HG02938 (cell line): ENCODE measurements around the gene ANGPT4.
A peak's percentile ranks its signal among the peaks of the same experiment; 100 is the strongest.

Experiments used
- ATAC-seq: cut with Tn5 transposase; IDR thresholded peaks from one replicate; pipeline ENCODE4 v1.9.1; 2021; ENCODE audit warnings: mild to moderate bottlenecking, moderate library complexity; ENCODE audit not compliant: unreplicated experiment

The ANGPT4 gene

GRCh38 chr20:845941-846893 is 69.9 kb downstream of the ANGPT4 start:
- ATAC-seq: no peak

DNA sequence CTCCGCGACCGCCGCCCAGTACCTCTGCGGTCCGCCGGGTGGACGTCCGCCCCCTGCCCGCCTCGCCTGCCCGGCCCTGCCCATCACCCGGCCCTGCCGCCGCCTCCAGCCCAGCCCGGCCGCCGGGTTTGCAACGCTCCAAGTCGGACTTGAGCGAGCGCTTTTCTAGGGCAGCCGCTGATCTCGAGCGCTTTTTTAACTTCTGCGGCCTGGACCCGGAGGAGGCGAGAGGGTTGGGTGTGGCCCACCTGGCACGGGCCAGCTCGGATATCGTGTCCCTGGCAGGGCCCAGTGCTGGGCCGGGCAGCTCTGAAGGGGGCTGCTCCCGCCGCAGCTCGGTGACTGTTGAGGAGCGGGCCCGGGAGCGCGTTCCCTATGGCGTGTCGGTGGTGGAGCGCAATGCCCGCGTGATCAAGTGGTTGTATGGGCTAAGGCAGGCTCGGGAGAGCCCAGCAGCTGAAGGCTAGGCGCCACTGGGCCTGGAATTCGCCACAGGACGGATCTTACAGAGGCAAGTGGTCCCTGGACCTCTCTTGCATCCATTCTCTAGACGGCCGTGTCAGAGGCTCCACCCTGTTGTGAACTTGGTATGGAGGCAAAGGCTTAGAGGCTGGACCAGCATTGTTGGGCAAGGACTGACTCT is 70.8 kb downstream of the ANGPT4 start:
- ATAC-seq: no peak

- ATAC-seq: peak; percentile 92
Measured at GRCh38 chr20:844473-845225, 71.5 kb downstream of the ANGPT4 start.

DNA sequence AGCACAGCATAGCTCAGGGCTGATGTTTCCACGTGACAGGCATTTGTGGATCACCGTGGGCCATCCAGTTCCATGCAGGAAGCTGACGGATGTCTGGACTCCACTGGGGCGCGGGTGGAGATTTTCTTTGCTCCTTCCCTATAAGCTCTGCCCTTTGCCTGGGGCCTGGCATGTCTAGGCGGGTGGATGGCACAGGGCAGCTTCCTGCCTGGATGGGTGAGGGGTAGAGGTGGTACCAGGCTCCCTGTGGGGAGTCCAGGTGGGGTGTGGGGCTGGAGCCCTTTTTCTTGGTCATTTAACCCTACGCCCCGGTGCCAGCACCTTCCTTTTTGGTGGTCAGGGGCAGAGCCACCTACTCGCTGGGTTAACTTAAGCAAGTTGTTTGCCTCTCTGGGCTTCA is 72.2 kb downstream of the ANGPT4 start:
- no peak for ATAC-seq

DNA sequence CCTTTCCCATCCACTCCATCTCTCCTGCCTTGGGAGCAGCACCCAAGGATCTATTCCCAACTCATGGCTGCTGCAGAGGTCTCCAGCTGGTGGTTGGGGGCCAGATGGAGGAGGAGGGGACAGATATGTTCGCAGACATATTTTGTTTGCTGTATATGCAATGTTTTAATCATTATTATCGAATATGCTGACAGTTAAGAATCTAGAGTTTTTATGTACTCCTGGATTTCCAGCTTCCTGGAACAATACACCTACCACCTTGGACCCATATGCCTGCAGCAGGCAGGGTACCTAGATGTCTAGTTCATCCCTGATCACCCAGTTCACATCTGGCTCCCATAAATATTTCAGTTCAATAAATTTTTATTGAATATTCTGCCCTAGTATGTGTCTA is 73.6 kb downstream of the ANGPT4 start:
- no peak for ATAC-seq

DNA sequence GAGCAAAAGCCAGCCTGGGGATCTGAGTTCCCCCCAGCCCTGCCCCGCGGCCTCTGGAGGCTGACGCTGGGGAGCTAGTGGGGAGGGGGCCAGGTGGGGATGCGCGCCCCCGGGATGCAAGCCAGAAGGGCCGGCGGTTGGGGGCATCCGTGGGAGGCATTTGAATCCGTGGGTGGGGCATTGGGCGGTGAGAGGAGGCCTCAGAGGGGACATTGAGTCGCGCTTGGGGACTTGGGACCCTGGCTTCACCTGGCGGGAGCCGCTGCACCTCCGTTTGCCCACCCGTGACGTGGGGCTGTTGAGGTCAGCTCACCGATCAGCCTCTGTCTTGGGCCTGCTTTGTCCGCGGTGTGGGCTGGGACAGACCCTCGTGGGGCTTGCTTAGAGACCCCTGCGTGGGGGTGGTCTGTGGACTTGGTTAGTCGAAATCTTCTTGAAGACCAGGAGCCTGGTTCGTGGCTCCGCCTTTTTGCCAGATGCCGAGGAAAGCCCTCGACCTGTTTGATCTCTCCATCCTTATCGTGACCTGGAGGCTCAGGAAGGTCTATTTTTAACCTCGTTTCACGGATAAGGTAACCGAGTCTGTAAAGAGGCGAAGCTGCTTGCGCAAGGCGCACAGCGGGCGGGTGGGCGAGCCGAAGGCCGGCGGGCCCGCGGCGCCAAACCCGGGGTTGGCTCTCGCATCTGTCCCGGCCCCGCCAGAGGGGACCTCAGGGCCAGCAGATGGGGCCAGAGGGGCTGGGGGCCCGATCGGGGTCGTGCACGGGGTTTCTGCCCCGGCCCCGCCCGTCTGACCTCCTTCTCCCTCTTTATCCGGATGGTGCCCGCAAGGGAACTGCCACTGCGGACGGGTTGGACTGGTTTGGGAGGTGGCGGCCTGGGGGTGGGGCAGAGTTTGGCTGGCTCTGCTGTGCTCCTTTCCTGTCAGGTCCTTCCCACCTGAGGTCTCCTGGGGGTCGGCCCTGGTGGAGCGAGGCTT is 74.3 kb downstream of the ANGPT4 start:
- no peak for ATAC-seq

DNA sequence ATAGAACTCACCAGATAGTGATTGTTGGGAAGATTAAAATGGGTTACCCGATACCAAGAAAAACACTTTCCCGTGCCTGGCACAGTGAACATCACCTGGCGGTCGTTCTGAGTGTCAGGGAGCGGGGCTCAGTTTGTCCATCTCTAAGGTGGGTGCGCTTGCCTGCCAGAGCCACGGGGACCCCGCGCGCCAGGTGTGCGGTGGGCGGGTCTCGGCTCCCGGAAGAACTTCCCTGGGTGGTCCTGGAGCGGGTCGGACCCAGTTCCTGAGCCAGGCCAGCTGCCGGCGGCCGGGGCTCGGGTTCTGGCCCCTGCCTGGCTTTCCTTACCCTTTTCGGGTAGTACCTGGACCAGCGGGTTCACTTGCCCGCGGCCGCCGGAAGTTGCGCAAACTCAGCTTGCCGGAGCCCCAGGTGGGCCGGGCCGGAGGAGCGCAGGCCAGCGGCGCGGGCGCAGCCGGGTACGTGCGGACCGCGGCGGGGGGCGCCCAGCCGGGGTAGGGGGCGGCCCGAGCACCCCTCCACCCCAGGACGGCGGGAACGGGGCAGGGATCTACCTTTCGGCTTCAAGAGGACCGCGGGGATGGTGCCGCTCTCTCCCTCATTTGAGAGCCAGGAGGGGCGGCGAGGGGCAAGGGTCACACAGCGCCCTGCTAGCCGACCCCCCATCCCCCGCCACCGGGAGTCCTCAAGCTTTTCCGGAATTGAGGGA is 75.1 kb downstream of the ANGPT4 start:
- no peak for ATAC-seq

- no peak for ATAC-seq
Measured at GRCh38 chr20:840503-840857, 75.7 kb downstream of the ANGPT4 start.

- ATAC-seq: no peak
Measured at GRCh38 chr20:839626-840025, 76.5 kb downstream of the ANGPT4 start.

- no peak for ATAC-seq
Measured at GRCh38 chr20:839015-839414, 77.1 kb downstream of the ANGPT4 start.

DNA sequence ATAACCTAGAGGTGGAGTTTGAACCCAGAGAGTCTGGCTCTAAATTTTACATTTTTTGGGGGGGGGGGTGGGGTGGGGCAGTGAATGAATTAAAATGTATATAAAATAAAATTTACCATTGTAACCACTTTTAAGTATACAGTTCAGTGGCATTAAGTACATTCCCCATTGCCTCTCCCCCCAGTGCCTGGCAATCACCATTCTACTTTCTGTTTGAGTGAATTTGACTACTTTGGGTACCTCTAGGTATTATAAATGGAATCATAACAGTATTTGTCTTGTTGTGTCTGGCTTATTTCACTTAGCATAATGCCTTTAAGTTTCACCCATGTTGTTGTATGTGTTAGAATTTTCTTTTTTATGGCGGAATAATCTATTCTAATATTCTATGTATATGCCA is 79.9 kb downstream of the ANGPT4 start:
- ATAC-seq: no peak

DNA sequence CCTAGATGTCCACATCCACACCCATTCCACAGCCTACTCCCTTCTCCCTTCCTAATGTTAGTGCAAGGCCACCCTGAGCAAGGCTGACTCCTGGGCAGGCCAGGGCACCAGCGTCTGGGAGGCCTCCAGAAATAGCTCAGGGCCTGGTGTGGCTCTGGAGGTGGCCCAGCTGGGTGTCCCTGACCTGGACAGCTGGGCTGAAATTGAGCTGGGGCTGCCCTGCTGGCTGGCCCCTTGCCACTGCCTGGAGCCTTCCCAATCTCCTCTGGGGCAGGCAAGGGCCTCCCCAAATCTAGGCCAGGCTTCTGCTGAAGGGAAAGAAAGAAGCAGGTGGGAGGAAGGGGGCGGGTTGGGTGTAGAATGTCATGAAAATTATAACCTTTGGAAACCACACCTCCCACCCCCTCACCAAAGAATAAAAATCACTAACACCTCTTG is 80.5 kb downstream of the ANGPT4 start:
- no peak for ATAC-seq

DNA sequence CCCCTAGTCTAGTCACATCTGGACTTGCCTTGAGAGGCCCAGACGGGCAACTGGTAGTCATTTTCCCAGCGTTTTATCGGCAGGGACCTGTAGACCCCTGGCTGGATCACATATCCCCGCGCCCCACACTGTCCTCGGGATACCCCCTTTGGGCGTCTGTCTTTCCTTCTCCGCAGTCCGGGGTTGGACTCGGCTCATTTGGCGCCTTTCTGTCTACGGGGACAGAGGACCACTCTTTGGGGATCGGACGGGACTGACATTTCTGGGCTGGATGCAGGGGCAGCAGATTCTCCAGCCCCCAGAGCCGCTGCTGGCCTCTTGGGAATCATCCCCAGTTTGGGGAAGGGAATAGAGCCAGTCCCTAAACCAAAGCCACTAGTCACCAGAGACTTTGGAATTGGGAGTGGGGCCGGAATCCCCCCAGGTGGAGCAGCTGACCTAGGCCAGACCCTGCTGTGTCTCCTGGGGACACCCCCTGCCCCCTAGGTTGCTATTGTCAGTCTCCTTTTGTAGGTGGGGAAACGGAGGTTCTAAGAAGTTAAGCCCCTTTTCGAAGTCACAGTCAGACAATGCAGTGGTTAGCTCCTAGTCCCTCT is 81.9 kb downstream of the ANGPT4 start:
- ATAC-seq: no peak

- peak; percentile 90 for ATAC-seq
Measured at GRCh38 chr20:833450-834150, 82.5 kb downstream of the ANGPT4 start, which contains the start of gene FAM110A. Gene FAM110A, plus strand, starts transcription at chr20:833715. Its CDS starts 11,090 bp downstream, at chr20:844805.

- ATAC-seq: peak; percentile 23
Measured at GRCh38 chr20:833121-833449, 83.0 kb downstream of the ANGPT4 start.

GRCh38 chr20:831956-832355 is 84.2 kb downstream of the ANGPT4 start:
- no peak for ATAC-seq

DNA sequence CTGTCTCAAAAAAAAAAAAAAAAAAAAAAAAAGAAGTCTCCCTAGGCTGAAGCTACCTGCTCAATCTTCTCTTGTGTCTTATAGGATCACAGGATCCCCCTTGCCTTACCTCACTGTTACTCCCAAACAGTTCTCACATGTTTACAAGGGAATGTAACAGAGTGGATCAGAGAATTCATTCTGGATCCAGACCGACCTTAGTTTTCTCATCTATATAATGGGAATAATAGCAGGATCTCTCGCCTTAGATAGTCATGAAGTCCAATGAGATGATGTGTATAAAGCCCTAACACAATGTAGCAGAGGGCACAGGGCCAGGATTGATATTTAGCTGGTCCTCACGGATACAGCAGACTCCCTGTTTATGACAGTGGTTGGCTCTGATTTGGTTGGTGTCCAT is 84.9 kb downstream of the ANGPT4 start:
- ATAC-seq: no peak

DNA sequence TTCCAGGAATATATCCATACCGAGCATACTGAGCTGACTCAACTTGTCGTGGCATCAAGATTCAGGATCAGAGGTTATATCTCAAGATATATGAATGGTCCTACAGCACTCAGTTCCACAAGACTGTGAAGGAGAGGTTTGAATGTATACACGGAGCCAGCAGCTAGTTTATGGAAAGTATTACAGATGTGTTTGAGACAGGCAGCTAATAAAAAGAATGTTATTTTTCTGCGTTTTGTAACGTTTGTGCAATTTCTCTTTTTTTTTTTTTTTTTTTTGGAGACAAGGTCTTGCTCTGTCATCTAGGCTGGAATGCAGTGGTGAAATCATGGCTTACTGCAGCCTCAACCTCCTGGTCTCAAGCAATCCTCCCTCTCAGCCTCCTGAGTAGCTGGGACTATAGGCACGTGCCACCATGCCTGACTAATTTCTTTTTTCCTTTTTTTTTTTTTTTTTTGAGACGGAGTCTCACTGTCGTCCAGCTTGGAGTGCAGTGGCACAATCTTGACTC is 86.1 kb downstream of the ANGPT4 start:
- ATAC-seq: no peak

DNA sequence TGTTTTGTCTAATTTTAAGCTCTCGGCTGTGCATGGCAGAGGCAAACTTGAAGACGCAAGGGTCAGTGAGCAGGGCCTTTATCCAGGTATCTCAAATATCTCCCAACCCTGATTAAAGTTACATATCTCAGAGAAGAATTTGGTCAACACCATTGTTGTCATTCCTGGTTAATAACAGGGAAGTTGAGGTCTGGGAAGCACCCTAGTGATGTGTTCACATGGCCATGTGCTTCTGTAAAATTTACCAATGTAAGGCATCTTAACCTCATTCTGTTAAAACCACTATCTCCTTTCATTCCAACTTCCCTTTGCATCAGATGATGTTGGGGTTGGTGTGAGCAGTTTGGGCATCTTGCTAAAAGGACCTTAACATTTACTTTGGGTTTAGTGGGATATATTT is 86.6 kb downstream of the ANGPT4 start:
- no peak for ATAC-seq
